H1 (cell line): ENCODE results near the gene GRIN3A. TPM values are rescaled to one million over a fixed set of nuclear protein-coding genes. Genes with fewer than 3 reads are reported as not detected.

Experiments
- CHD7 ChIP-seq: fragments of 300-600 bp; sonication (generic); IDR thresholded peaks from 2 replicates; pipeline ENCODE4 v1.7.1; 2012; ENCODE audit warnings: low read length, moderate library complexity, mild to moderate bottlenecking, inconsistent platforms; ENCODE audit not compliant: insufficient replicate concordance
- CTBP2 ChIP-seq: IDR thresholded peaks from 2 replicates; pipeline ENCODE4 v1.7.0; 2011; ENCODE audit warnings: borderline replicate concordance, mild to moderate bottlenecking, moderate library complexity, mixed read lengths, low read length; ENCODE audit not compliant: insufficient read depth, insufficient read length
- HDAC2 ChIP-seq, 2 experiments: fragments of 300-600 bp in 1 of 2; sonication (generic) in 1 of 2; IDR thresholded peaks; 2 replicates each; pipeline ENCODE4 v1.6.1; 2011 to 2012; ENCODE audit warnings: low read depth in 2 of 2, low read length in 2 of 2, mild to moderate bottlenecking in 2 of 2, moderate library complexity in 2 of 2, borderline replicate concordance in 1 of 2, inconsistent platforms in 1 of 2
- MAX ChIP-seq: IDR thresholded peaks from 2 replicates; pipeline ENCODE4 v1.6.1; 2012; ENCODE audit warnings: inconsistent platforms
- PHF8 ChIP-seq: fragments of 200-600 bp; sonication (generic); conservative IDR thresholded peaks from 2 replicates; pipeline ENCODE4 v1.7.1; 2012; ENCODE audit warnings: low read depth, mild to moderate bottlenecking, inconsistent platforms, low read length, moderate library complexity
- POU5F1 ChIP-seq: IDR thresholded peaks from 2 replicates; pipeline ENCODE4 v1.6.1; 2011; ENCODE audit warnings: low read depth, mild to moderate bottlenecking, low read length, moderate library complexity
- RFX5 ChIP-seq: IDR thresholded peaks from 2 replicates; pipeline ENCODE4 v1.6.1; 2011; ENCODE audit warnings: low read depth, low read length, improper control_type of control experiment, borderline replicate concordance
- SIN3A ChIP-seq, 2 experiments: IDR thresholded peaks in 1 of 2; conservative IDR thresholded peaks in 1 of 2; 2 replicates each; pipeline ENCODE4 v1.6.1; 2011 to 2012; ENCODE audit warnings: low read length in 2 of 2, improper control_type of control experiment in 1 of 2, low read depth in 1 of 2, mild to moderate bottlenecking in 1 of 2
- ZNF274 ChIP-seq: IDR thresholded peaks from 2 replicates; pipeline ENCODE4 v1.7.0; 2012; ENCODE audit warnings: low read length, borderline replicate concordance; ENCODE audit errors: extremely low read depth
- polyA plus RNA-seq, 7 experiments: library from polyadenylated mRNA; depleted of rRNA in 3 of 7; stranded (reverse) in 5 of 7; unstranded in 2 of 7; fragments of >200 nt in 5 of 7; fragments of 200-250 nt in 2 of 7; gene quantifications; 1 replicate in 5 of 7; 2 replicates in 1 of 7; 4 replicates in 1 of 7; pipeline versions ENCODE4 v1.2.1 to v1.2.3, GENCODE V29; 2011 to 2013; ENCODE audit warnings: missing spikeins in 2 of 7, mixed read lengths in 2 of 7
- total RNA-seq: library from RNA; stranded (reverse); fragmentation: NEBNext Ultra II Directional; extraction: Animal tissue kit (Norgen Biotek cat#: 25700); gene quantifications from 2 replicates; pipeline ENCODE4 v1.2.1, GENCODE V29; 2021

Gene GRIN3A
- total and polyA plus RNA-seq, 2 of the 8 experiments (the other 6 are each of a cell fraction or from before 2014, with no cell fraction given) = 0.04 TPM; not detected in 1

GRCh38 chr9:101592788-101593187 is 145.7 kb downstream of the GRIN3A start (continued):
- TF ChIP-seq CHD7 (no peak), SIN3A (conservative IDR thresholded peaks at IDR 0.05 in 1 of 2, IDR thresholded peaks at IDR 0.05 in 1 of 2; ENCODE audit: low read depth in 1 of 2, low read length in 2 of 2) (no peak), PHF8 (no peak), CTBP2 (no peak), ZNF274 (no peak), HDAC2 (IDR thresholded peaks at IDR 0.05; ENCODE audit: borderline replicate concordance in 1 of 2, low read depth in 2 of 2, low read length in 2 of 2) (no peak), RFX5 (no peak), POU5F1 (no peak), MAX (no peak)
- TF ChIP-seq, all 59 proteins: peak for 0
